GM23338 (cell line): ENCODE results near the gene TFAP2B. TPM values are rescaled to one million over a fixed set of nuclear protein-coding genes. Genes with fewer than 3 reads are reported as not detected.

Experiments
- ATAC-seq: fragments of 200-7000 bp; cut with Tn5 transposase; 3 replicates; pipeline ENCODE4 v1.9.1; 2020
- DNase-seq: peaks from one replicate; pipeline ENCODE4 v3.0.0-alpha.2; 2015; ENCODE audit warnings: low spot score
- H2AFZ ChIP-seq: fragments of 200-600 bp; sonication (generic); 2 replicates; pipeline ENCODE4 v1.8.0; 2016; ENCODE audit warnings: antibody characterized with exemption, mild to moderate bottlenecking, moderate library complexity
- H3F3A ChIP-seq: fragments of 200-600 bp; sonication (generic); replicated peaks from 2 replicates; pipeline ENCODE4 v1.8.0; 2017; ENCODE audit warnings: antibody characterized with exemption, mixed run types, low read depth
- H3K27ac ChIP-seq: fragments of 200-600 bp; sonication (generic); 2 replicates; pipeline ENCODE4 v1.6.1; 2016; ENCODE audit warnings: low read depth
- H3K27me3 ChIP-seq: fragments of 200-600 bp; sonication (generic); 2 replicates; pipeline ENCODE4 v1.8.0; 2016; ENCODE audit warnings: mild to moderate bottlenecking, mixed run types, moderate library complexity; ENCODE audit not compliant: insufficient read depth
- H3K36me3 ChIP-seq: fragments of 200-600 bp; sonication (generic); 2 replicates; pipeline ENCODE4 v1.8.0; 2016; ENCODE audit warnings: mild to moderate bottlenecking; ENCODE audit not compliant: insufficient read depth
- H3K4me1 ChIP-seq: fragments of 200-600 bp; sonication (generic); 2 replicates; pipeline ENCODE4 v1.8.0; 2016; ENCODE audit warnings: mild to moderate bottlenecking, moderate library complexity; ENCODE audit not compliant: insufficient read depth
- H3K4me2 ChIP-seq: fragments of 200-600 bp; sonication (generic); 2 replicates; pipeline ENCODE4 v1.7.1; 2017; ENCODE audit warnings: mixed run types
- H3K4me3 ChIP-seq: fragments of 200-600 bp; sonication (generic); 2 replicates; pipeline ENCODE4 v1.6.1; 2016; ENCODE audit warnings: mixed run types
- H3K79me2 ChIP-seq: fragments of 200-600 bp; sonication (generic); replicated peaks from 2 replicates; pipeline ENCODE4 v1.8.0; 2017; ENCODE audit warnings: mild to moderate bottlenecking; ENCODE audit not compliant: insufficient read depth
- H3K9me2 ChIP-seq: fragments of 200-600 bp; sonication (generic); 2 replicates; pipeline ENCODE4 v1.8.0; 2017; ENCODE audit not compliant: insufficient read depth
- H4K20me1 ChIP-seq: fragments of 200-600 bp; sonication (generic); replicated peaks from 2 replicates; pipeline ENCODE4 v1.8.0; 2017; ENCODE audit warnings: mild to moderate bottlenecking; ENCODE audit not compliant: insufficient read depth
- H3K27ac Mint-ChIP-seq: 2 replicates; pipeline ENCODE4 v1.8.0; 2020; ENCODE audit warnings: inconsistent platforms, mild to moderate bottlenecking, moderate library complexity, mixed read lengths
- H3K27me3 Mint-ChIP-seq: 3 replicates; pipeline ENCODE4 v1.8.0; 2022; ENCODE audit warnings: low read depth, mild to moderate bottlenecking, moderate library complexity, mixed read lengths, inconsistent platforms; ENCODE audit not compliant: insufficient read depth, poor library complexity
- H3K36me3 Mint-ChIP-seq: 3 replicates; pipeline ENCODE4 v1.8.0; 2021; ENCODE audit warnings: low read depth, mild to moderate bottlenecking, inconsistent platforms, moderate library complexity, mixed read lengths
- H3K4me1 Mint-ChIP-seq: 3 replicates; pipeline ENCODE4 v1.8.0; 2020; ENCODE audit warnings: mild to moderate bottlenecking, inconsistent platforms, mixed read lengths
- H3K4me3 Mint-ChIP-seq: 3 replicates; pipeline ENCODE4 v1.8.0; 2021; ENCODE audit warnings: moderate library complexity, mild to moderate bottlenecking, inconsistent platforms, mixed read lengths
- H3K9me3 Mint-ChIP-seq: 3 replicates; pipeline ENCODE4 v1.8.0; 2020; ENCODE audit warnings: moderate library complexity, mild to moderate bottlenecking, inconsistent platforms, mixed read lengths
- CREB1 ChIP-seq: fragments of 250-450 bp; sonication (Bioruptor Pico); IDR thresholded peaks from 2 replicates; pipeline ENCODE4 v1.5.0; 2020; ENCODE audit warnings: low read depth, mild to moderate bottlenecking, moderate library complexity
- EZH2 ChIP-seq: fragments of 200-600 bp; sonication (generic); IDR thresholded peaks from one replicate; pipeline ENCODE4 v1.8.0; 2017; ENCODE audit warnings: antibody characterized with exemption, mild to moderate bottlenecking, low read depth; ENCODE audit not compliant: unreplicated experiment
- EZH2phosphoT487 ChIP-seq: fragments of 200-600 bp; sonication (generic); IDR thresholded peaks from one replicate; pipeline ENCODE4 v1.8.1; 2018; ENCODE audit warnings: antibody characterized with exemption; ENCODE audit not compliant: unreplicated experiment
- JUNB ChIP-seq: IDR thresholded peaks from one replicate; pipeline ENCODE4 v1.6.1; 2016; ENCODE audit warnings: antibody characterized with exemption; ENCODE audit not compliant: unreplicated experiment
- NANOG ChIP-seq: IDR thresholded peaks from 2 replicates; pipeline ENCODE4 v1.6.1; 2016; ENCODE audit warnings: antibody characterized with exemption, borderline replicate concordance
- POLR2AphosphoS5 ChIP-seq: IDR thresholded peaks from 2 replicates; pipeline ENCODE4 v1.6.1; 2016; ENCODE audit warnings: antibody characterized with exemption, low read depth
- STAT1 ChIP-seq: IDR thresholded peaks from one replicate; pipeline ENCODE4 v1.6.1; 2016; ENCODE audit warnings: antibody characterized with exemption; ENCODE audit not compliant: unreplicated experiment
- ZNF114 ChIP-seq: fragments of 250-450 bp; sonication (Bioruptor Pico); IDR thresholded peaks from 2 replicates; pipeline ENCODE4 v1.5.0; 2020; ENCODE audit warnings: mild to moderate bottlenecking, moderate library complexity
- ZNF331 ChIP-seq: fragments of 250-450 bp; sonication (Bioruptor Pico); IDR thresholded peaks from 2 replicates; pipeline ENCODE4 v1.5.0; 2020; ENCODE audit warnings: low read depth, mild to moderate bottlenecking, moderate library complexity
- polyA plus RNA-seq: library from polyadenylated mRNA; unstranded; fragments of >200 nt; fragmentation: Nextera tagmentation; extraction: Ambion mirVana; gene quantifications from 2 replicates; pipeline ENCODE4 v1.2.1, GENCODE V29; 2016
- total RNA-seq: library from RNA; depleted of rRNA; stranded (reverse); fragments of >200 nt; shearing (Covaris generic); gene quantifications from 2 replicates; pipeline ENCODE4 v1.2.3, GENCODE V29; 2014
- TF ChIP-seq, protein P1 (sequence below): fragments of 250-450 bp; sonication (Bioruptor Pico); IDR thresholded peaks from 2 replicates; pipeline ENCODE4 v1.5.0; 2020; ENCODE audit warnings: mild to moderate bottlenecking, moderate library complexity
- TF ChIP-seq, protein P2 (sequence below): IDR thresholded peaks from 2 replicates; pipeline ENCODE4 v1.6.1; 2016; ENCODE audit warnings: antibody characterized with exemption
- TF ChIP-seq, protein P3 (sequence below): IDR thresholded peaks from one replicate; pipeline ENCODE4 v1.6.1; 2018; ENCODE audit warnings: antibody characterized with exemption; ENCODE audit not compliant: unreplicated experiment

Gene TFAP2B
- total and polyA plus RNA-seq, 2 experiments from 2014 or later = not detected

DNA sequence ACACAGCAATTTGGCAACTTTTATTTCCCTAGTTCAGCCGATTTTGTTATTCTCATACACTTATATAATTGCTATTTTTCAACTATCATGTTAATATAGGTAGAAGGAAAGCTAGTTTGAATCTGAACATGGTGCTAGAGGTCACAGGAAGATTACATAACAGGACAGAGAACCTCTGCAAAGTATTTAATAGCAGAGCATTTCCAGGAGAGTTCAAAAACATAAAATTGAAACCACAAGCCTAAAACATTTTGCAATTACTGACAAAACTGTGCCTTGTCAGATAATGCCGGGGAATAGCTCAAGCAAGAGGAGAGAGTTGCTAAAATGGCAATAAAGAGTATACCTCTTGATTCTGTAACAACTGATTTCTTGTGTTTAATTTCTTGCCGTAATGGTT is 70.8 kb downstream of the TFAP2B start:
- peaks cover 26% of the 10 kb centered on the region; the same call in 2 of the 3 replicates for H3K4me1 Mint-ChIP-seq
- H3K27ac ChIP-seq = no peak overlapping the region
- no peaks in the 10 kb centered on the region for H3K9me3 Mint-ChIP-seq
- H3K36me3 ChIP-seq = no peaks in the 10 kb centered on the region
- H3K79me2 ChIP-seq = no peaks in the 10 kb centered on the region
- TF ChIP-seq EZH2phosphoT487 (no peak), ZNF331 (CRISPR knock-in tag) (no peak), POLR2AphosphoS5 (no peak), ZNF114 (CRISPR knock-in tag) (no peak), NANOG (no peak), JUNB (no peak), CREB1 (no peak), STAT1 (no peak), EZH2 (no peak)
- TF ChIP-seq, protein P1, sequence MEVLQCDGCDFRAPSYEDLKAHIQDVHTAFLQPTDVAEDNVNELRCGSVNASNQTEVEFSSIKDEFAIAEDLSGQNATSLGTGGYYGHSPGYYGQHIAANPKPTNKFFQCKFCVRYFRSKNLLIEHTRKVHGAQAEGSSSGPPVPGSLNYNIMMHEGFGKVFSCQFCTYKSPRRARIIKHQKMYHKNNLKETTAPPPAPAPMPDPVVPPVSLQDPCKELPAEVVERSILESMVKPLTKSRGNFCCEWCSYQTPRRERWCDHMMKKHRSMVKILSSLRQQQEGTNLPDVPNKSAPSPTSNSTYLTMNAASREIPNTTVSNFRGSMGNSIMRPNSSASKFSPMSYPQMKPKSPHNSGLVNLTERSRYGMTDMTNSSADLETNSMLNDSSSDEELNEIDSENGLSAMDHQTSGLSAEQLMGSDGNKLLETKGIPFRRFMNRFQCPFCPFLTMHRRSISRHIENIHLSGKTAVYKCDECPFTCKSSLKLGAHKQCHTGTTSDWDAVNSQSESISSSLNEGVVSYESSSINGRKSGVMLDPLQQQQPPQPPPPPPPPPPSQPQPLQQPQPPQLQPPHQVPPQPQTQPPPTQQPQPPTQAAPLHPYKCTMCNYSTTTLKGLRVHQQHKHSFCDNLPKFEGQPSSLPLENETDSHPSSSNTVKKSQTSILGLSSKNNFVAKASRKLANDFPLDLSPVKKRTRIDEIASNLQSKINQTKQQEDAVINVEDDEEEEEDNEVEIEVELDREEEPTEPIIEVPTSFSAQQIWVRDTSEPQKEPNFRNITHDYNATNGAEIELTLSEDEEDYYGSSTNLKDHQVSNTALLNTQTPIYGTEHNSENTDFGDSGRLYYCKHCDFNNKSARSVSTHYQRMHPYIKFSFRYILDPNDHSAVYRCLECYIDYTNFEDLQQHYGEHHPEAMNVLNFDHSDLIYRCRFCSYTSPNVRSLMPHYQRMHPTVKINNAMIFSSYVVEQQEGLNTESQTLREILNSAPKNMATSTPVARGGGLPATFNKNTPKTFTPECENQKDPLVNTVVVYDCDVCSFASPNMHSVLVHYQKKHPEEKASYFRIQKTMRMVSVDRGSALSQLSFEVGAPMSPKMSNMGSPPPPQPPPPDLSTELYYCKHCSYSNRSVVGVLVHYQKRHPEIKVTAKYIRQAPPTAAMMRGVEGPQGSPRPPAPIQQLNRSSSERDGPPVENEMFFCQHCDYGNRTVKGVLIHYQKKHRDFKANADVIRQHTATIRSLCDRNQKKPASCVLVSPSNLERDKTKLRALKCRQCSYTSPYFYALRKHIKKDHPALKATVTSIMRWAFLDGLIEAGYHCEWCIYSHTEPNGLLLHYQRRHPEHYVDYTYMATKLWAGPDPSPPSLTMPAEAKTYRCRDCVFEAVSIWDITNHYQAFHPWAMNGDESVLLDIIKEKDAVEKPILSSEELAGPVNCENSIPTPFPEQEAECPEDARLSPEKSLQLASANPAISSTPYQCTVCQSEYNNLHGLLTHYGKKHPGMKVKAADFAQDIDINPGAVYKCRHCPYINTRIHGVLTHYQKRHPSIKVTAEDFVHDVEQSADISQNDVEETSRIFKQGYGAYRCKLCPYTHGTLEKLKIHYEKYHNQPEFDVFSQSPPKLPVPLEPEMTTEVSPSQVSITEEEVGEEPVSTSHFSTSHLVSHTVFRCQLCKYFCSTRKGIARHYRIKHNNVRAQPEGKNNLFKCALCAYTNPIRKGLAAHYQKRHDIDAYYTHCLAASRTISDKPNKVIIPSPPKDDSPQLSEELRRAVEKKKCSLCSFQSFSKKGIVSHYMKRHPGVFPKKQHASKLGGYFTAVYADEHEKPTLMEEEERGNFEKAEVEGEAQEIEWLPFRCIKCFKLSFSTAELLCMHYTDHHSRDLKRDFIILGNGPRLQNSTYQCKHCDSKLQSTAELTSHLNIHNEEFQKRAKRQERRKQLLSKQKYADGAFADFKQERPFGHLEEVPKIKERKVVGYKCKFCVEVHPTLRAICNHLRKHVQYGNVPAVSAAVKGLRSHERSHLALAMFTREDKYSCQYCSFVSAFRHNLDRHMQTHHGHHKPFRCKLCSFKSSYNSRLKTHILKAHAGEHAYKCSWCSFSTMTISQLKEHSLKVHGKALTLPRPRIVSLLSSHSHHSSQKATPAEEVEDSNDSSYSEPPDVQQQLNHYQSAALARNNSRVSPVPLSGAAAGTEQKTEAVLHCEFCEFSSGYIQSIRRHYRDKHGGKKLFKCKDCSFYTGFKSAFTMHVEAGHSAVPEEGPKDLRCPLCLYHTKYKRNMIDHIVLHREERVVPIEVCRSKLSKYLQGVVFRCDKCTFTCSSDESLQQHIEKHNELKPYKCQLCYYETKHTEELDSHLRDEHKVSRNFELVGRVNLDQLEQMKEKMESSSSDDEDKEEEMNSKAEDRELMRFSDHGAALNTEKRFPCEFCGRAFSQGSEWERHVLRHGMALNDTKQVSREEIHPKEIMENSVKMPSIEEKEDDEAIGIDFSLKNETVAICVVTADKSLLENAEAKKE (CRISPR knock-in tag) = no peak
- TF ChIP-seq, protein P2, sequence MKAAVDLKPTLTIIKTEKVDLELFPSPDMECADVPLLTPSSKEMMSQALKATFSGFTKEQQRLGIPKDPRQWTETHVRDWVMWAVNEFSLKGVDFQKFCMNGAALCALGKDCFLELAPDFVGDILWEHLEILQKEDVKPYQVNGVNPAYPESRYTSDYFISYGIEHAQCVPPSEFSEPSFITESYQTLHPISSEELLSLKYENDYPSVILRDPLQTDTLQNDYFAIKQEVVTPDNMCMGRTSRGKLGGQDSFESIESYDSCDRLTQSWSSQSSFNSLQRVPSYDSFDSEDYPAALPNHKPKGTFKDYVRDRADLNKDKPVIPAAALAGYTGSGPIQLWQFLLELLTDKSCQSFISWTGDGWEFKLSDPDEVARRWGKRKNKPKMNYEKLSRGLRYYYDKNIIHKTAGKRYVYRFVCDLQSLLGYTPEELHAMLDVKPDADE = no peak
- TF ChIP-seq, protein P3, sequence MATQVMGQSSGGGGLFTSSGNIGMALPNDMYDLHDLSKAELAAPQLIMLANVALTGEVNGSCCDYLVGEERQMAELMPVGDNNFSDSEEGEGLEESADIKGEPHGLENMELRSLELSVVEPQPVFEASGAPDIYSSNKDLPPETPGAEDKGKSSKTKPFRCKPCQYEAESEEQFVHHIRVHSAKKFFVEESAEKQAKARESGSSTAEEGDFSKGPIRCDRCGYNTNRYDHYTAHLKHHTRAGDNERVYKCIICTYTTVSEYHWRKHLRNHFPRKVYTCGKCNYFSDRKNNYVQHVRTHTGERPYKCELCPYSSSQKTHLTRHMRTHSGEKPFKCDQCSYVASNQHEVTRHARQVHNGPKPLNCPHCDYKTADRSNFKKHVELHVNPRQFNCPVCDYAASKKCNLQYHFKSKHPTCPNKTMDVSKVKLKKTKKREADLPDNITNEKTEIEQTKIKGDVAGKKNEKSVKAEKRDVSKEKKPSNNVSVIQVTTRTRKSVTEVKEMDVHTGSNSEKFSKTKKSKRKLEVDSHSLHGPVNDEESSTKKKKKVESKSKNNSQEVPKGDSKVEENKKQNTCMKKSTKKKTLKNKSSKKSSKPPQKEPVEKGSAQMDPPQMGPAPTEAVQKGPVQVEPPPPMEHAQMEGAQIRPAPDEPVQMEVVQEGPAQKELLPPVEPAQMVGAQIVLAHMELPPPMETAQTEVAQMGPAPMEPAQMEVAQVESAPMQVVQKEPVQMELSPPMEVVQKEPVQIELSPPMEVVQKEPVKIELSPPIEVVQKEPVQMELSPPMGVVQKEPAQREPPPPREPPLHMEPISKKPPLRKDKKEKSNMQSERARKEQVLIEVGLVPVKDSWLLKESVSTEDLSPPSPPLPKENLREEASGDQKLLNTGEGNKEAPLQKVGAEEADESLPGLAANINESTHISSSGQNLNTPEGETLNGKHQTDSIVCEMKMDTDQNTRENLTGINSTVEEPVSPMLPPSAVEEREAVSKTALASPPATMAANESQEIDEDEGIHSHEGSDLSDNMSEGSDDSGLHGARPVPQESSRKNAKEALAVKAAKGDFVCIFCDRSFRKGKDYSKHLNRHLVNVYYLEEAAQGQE = no peak
- no peaks in the 10 kb centered on the region for H3F3A ChIP-seq
- H3K27ac Mint-ChIP-seq = no peak overlapping the region
- ATAC-seq = no peak
- no peak overlapping the region for H3K4me3 Mint-ChIP-seq
- H3K4me3 ChIP-seq = no peak overlapping the region
- DNase-seq = no peak
- no peaks in the 10 kb centered on the region for H3K36me3 Mint-ChIP-seq
- no peaks in the 10 kb centered on the region for H4K20me1 ChIP-seq
- peaks cover 25% of the 10 kb centered on the region for H3K4me1 ChIP-seq
- H3K4me2 ChIP-seq = no peak overlapping the region
- no peaks in the 10 kb centered on the region for H3K27me3 Mint-ChIP-seq
- H2AFZ ChIP-seq = no peak overlapping the region
- no peaks in the 10 kb centered on the region for H3K27me3 ChIP-seq
- no peaks in the 10 kb centered on the region for H3K9me2 ChIP-seq
